Tibial artery (tissue), 4 donors: ENCODE measurements around the gene GABBR2.

Source experiments
- DNase-seq, 2 donors: peaks; one replicate each; pipeline ENCODE4 v3.0.0-alpha.2; 2019
- H3K27ac ChIP-seq, 2 donors: fragments of 200-600 bp; sonication (generic) in 1 of 2; 1 replicate in 1 of 2; 2 replicates in 1 of 2; pipeline ENCODE4 v1.5.1; 2018 to 2019; ENCODE audit warnings: mild to moderate bottlenecking in 1 of 2
- H3K27me3 ChIP-seq, 2 donors: fragments of 200-600 bp; sonication (generic) in 1 of 2; one replicate each; pipeline versions ENCODE4 v1.5.1 to v1.6.0; 2016 to 2019
- H3K36me3 ChIP-seq, 3 donors: fragments of 200-600 bp; sonication (generic) in 2 of 3; one replicate each; pipeline ENCODE4 v1.5.1; 2016 to 2019; ENCODE audit warnings: mild to moderate bottlenecking in 2 of 3
- H3K4me1 ChIP-seq, 4 donors: fragments of 200-600 bp; sonication (generic) in 2 of 4; 1 replicate in 3 of 4; 2 replicates in 1 of 4; pipeline ENCODE4 v1.5.1; 2016 to 2019
- H3K4me3 ChIP-seq, 2 donors: fragments of 200-600 bp; sonication (generic) in 1 of 2; 1 replicate in 1 of 2; 2 replicates in 1 of 2; pipeline ENCODE4 v1.5.1; 2018 to 2019; ENCODE audit warnings: mild to moderate bottlenecking in 2 of 2
- H3K9me3 ChIP-seq, 3 donors: fragments of 200-600 bp; sonication (generic) in 1 of 3; one replicate each; pipeline ENCODE4 v1.5.1; 2016 to 2019
- intact Hi-C: fragments of 100-400 bp; cut with DNase I; formaldehyde crosslinking; loops from one replicate; pipeline ENCODE4 v1.15.0; 2023; ENCODE audit warnings: low total_unique reads
- TF ChIP-seq, protein P1 (sequence below), 2 experiments: fragments of 200-600 bp in 1 of 2; fragments of 450-650 bp in 1 of 2; IDR thresholded peaks; one replicate each; pipeline ENCODE4 v1.5.1; 2017 to 2019; ENCODE audit warnings: antibody characterized with exemption in 2 of 2, mild to moderate bottlenecking in 1 of 2, moderate library complexity in 1 of 2

Gene GABBR2

DNA sequence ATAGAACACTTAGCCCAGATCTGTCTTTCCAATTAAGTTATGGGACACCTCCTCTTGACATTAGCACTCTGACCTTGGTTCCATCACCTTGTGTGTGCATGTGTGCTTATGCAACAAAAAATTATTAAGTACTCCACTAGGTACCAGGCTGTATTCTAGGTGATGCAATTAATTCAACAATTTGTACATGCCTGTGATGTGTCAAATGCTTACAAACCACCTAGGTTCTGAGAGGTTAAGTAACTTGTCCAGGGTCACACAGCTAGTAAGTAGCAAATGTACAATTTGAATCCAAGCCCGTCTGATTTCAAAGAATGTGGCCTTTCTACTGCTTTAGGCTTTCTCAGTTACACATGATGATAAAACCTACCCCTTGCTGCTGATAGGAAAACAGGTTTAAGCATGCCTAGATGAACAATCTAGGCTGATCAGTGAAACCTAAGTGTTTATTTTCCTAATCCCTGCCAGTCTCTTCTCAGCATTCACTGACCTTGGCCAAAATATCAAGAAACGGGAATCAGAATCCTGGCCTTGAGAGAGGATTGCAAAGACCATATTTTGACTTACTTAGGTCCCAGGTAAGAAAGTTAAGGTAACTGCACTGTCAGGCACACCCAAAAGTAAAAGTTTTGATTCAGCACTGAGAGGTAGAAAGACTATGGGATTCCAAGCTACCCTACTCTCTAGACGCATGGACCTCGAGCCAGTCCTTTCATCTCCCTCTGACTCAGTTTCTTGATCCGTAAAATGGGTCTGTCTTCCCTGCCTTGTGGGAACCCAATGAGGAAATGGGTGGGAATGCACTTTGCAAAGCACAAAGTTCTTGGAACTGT lies 454.3 kb downstream of the GABBR2 start:
- intact Hi-C loops = loop anchor here (5.0 to 10.0 kb wide), 3 partner anchors 200 to 557 kb away; partner anchors contain the start of genes NANS, TRMO and XPA
- peak overlapping the region; percentile 94 for H3K27ac ChIP-seq
- H3K9me3 ChIP-seq = no peaks in the 10 kb centered on the region
- no peak for DNase-seq
- peaks cover 0 to 15% (median 0%) of the 10 kb centered on the region in 3 donors for H3K36me3 ChIP-seq
- H3K4me3 ChIP-seq = peak overlapping the region; percentile 71 to 76
- TF ChIP-seq, protein P1, sequence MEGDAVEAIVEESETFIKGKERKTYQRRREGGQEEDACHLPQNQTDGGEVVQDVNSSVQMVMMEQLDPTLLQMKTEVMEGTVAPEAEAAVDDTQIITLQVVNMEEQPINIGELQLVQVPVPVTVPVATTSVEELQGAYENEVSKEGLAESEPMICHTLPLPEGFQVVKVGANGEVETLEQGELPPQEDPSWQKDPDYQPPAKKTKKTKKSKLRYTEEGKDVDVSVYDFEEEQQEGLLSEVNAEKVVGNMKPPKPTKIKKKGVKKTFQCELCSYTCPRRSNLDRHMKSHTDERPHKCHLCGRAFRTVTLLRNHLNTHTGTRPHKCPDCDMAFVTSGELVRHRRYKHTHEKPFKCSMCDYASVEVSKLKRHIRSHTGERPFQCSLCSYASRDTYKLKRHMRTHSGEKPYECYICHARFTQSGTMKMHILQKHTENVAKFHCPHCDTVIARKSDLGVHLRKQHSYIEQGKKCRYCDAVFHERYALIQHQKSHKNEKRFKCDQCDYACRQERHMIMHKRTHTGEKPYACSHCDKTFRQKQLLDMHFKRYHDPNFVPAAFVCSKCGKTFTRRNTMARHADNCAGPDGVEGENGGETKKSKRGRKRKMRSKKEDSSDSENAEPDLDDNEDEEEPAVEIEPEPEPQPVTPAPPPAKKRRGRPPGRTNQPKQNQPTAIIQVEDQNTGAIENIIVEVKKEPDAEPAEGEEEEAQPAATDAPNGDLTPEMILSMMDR (IDR thresholded peaks at IDR 0.05) = no peak
- H3K4me1 ChIP-seq = peaks cover 0 to 20% (median 13%) of the 10 kb centered on the region in 4 donors
- no peaks in the 10 kb centered on the region for H3K27me3 ChIP-seq

DNA sequence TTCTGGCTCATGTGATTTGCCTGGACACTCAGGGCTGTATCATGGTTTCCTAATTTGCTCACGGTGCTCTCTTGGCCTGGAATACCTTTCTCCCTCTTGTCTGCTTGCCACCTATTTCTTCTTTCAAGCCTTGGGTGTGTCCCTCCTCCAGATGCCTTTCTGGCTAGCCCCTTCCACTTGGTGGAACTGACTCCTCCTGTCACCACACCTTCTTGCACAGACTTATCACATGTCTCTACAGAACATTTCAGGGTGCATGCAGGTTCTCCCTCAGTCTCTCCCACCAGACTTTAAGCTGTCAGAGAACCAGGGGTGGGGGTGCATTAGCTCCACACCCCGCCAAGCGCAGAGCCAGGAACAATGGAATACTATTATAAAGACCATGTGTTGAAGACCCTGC lies 455.2 kb downstream of the GABBR2 start:
- H3K27ac ChIP-seq = no peak overlapping the region
- peaks cover 0 to 15% (median 0%) of the 10 kb centered on the region in 3 donors for H3K36me3 ChIP-seq
- no peaks in the 10 kb centered on the region for H3K9me3 ChIP-seq
- TF ChIP-seq, protein P1 (IDR thresholded peaks at IDR 0.05) = no peak
- DNase-seq = no peak
- no peaks in the 10 kb centered on the region for H3K27me3 ChIP-seq
- no peak overlapping the region for H3K4me3 ChIP-seq
- peaks cover 0 to 20% (median 13%) of the 10 kb centered on the region in 4 donors for H3K4me1 ChIP-seq
- intact Hi-C loops = loop anchor here (5.0 to 10.0 kb wide), 2 partner anchors 199 to 556 kb away; partner anchors contain the start of genes NANS and XPA

DNA sequence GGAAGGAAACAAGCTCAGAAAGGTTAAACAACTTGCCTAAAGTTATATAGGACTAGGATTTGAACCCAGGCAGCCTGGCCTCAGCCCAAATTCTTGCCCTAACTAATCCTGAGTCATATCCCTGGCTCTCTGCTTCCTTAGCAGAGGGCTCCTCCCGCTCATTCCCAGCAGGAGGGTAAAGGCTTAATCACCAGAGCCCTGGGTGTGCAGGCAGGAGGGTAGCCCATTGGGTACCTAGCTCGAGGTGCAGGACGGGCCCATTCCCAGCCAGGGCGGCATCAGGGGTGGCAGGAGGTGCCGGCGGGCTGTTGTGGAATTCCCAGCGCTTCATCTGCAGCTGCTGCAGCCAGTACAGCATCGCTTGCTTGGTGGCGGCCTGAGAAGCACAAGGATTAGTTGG lies 457.2 kb downstream of the GABBR2 start:
- peaks cover 0 to 14% (median 10%) of the 10 kb centered on the region in 4 donors for H3K4me1 ChIP-seq
- peaks cover 0 to 15% (median 0%) of the 10 kb centered on the region in 3 donors for H3K36me3 ChIP-seq
- H3K4me3 ChIP-seq = no peak overlapping the region
- H3K9me3 ChIP-seq = no peaks in the 10 kb centered on the region
- TF ChIP-seq, protein P1 (IDR thresholded peaks at IDR 0.05) = no peak
- no peak for DNase-seq
- intact Hi-C loops = loop anchor here (5.0 to 10.0 kb wide), 2 partner anchors 197 to 554 kb away; partner anchors contain the start of genes NANS and XPA
- no peaks in the 10 kb centered on the region for H3K27me3 ChIP-seq
- H3K27ac ChIP-seq = no peak overlapping the region

DNA sequence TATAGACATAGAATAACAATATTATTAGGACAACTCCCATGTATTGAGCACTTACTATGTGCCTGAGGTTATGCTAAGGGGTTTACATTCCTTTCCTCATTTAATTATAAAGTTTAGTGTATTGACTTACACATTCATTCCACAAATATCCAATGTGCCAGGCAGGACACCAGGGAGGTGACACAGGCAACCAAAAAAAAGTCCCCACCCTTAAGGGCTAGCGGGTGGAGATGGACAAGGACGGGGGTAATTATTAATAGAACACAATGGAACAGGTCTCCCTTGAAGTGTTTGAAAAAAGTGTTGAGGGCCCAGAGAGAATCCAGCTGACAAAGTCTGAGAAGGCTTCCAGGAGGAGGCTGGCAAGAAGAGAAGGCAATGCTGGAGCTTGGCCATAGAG lies 459.0 kb downstream of the GABBR2 start:
- Histone ChIP-seq H3K27ac (no peak overlapping the region), H3K36me3 (peaks cover 0 to 15% (median 0%) of the 10 kb centered on the region in 3 donors), H3K4me1 (peaks cover 0 to 9% (median 7%) of the 10 kb centered on the region in 4 donors), H3K4me3 (no peak overlapping the region), H3K27me3 (no peaks in the 10 kb centered on the region), H3K9me3 (no peaks in the 10 kb centered on the region)
- no peak for DNase-seq
- TF ChIP-seq, protein P1 (IDR thresholded peaks at IDR 0.05) = no peak
- intact Hi-C loops = loop anchor here (5.0 to 10.0 kb wide), 2 partner anchors 195 to 552 kb away; partner anchors contain the start of genes NANS and XPA

DNA sequence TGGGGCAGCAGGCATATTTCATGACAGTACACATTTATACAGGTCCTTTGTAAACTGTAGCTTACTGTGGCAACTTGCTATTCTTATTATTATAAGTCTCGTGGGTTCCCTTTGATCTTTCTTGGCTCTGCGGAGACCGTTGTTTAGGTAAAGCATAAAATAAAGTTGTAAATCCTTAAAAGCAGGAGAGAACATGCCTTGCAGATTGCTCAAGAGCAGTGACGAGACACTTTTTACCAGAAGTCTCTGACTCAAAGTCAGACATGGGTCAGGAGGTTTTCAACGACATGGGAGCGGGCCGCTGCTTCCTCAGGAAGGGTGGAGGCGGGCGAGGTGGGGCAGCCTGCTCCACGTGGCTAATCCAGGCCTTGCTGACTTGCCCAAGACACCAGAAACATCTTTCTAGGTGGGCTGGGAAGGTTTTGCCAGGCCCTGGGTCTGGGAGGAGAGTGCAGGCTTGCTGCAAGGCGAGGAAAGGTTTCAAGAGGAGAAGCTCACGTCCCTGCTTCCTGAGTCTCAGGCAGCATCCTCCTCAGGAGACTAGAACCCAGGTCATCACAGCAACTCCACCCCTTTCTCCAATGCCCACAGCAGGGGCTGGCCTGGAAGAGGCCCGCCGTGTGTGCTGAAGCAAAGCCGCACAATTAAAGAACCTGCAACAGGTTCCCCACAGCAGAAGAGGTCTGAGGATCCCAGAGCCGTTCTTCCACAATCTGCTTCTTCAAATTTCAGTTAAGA lies 459.8 kb downstream of the GABBR2 start:
- Histone ChIP-seq H3K27ac (peak overlapping the region; percentile 19 to 26), H3K4me3 (no peak overlapping the region), H3K36me3 (peaks cover 0 to 17% (median 0%) of the 10 kb centered on the region in 3 donors), H3K9me3 (no peaks in the 10 kb centered on the region), H3K4me1 (peaks cover 0 to under 1% (median 0%) of the 10 kb centered on the region in 4 donors), H3K27me3 (no peaks in the 10 kb centered on the region)
- TF ChIP-seq, protein P1 (IDR thresholded peaks at IDR 0.05) = no peak
- intact Hi-C loops = no loop called here
- DNase-seq = peak; percentile 77 to 86
